ENCODE results near the gene LPIN3. TPM values are rescaled to one million over a fixed set of nuclear protein-coding genes. Genes with fewer than 3 reads are reported as not detected.

Gene LPIN3
- total and polyA plus RNA-seq, 2 experiments from 2014 or later, result 6.1 to 9.7 TPM

DNA sequence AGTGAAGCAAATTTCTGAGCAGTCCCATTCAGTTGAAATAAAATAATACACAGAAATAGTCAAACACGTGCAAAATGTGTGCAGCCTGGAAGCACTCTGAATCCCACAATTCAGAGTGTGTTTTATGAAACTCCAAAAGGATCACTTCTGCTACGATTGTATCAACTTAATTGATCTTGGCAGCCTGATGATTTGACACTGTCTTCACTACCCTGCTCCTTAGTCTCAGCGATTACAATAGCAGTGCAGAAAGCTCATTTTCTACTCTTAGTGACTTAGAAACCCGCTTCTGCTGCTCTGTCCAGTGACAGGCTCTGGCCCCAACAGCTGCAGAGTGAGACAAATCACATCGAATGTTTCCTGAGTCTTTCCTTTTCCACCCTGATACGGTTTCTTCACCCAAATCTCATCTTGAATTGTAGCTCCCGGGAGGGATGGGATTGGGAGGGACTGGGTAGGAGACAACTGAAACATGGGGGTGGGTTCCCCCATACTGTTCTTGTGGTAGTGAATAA lies 42.2 kb downstream of the LPIN3 start:
- ATAC-seq (no peak), DNase-seq (ENCODE audit: low spot score) (no peak)
- Histone ChIP-seq H4K20me1 (replicated peaks; ENCODE audit: insufficient read depth) (no peaks in the 10 kb centered on the region; the same call in 1 of the 2 replicates), H3K27ac (ENCODE audit: low read depth) (no peak overlapping the region), H3F3A (replicated peaks; ENCODE audit: low read depth) (no peaks in the 10 kb centered on the region), H3K36me3 (ENCODE audit: insufficient read depth) (no peaks in the 10 kb centered on the region), H3K4me2 (no peak overlapping the region), H3K4me1 (ENCODE audit: insufficient read depth) (peaks cover 3% of the 10 kb centered on the region), H3K9me2 (ENCODE audit: insufficient read depth) (no peaks in the 10 kb centered on the region), H3K4me3 (no peak overlapping the region), H2AFZ (no peak overlapping the region), H3K27me3 (ENCODE audit: insufficient read depth) (no peaks in the 10 kb centered on the region), H3K79me2 (replicated peaks; ENCODE audit: insufficient read depth) (no peaks in the 10 kb centered on the region)
- Mint-ChIP-seq H3K4me3 (no peak overlapping the region), H3K36me3 (ENCODE audit: low read depth) (no peaks in the 10 kb centered on the region), H3K27ac (no peak overlapping the region), H3K9me3 (no peaks in the 10 kb centered on the region), H3K27me3 (ENCODE audit: insufficient read depth, low read depth, poor library complexity) (peaks cover 3% of the 10 kb centered on the region), H3K4me1 (peaks cover 5% of the 10 kb centered on the region)
- TF ChIP-seq, protein P1, sequence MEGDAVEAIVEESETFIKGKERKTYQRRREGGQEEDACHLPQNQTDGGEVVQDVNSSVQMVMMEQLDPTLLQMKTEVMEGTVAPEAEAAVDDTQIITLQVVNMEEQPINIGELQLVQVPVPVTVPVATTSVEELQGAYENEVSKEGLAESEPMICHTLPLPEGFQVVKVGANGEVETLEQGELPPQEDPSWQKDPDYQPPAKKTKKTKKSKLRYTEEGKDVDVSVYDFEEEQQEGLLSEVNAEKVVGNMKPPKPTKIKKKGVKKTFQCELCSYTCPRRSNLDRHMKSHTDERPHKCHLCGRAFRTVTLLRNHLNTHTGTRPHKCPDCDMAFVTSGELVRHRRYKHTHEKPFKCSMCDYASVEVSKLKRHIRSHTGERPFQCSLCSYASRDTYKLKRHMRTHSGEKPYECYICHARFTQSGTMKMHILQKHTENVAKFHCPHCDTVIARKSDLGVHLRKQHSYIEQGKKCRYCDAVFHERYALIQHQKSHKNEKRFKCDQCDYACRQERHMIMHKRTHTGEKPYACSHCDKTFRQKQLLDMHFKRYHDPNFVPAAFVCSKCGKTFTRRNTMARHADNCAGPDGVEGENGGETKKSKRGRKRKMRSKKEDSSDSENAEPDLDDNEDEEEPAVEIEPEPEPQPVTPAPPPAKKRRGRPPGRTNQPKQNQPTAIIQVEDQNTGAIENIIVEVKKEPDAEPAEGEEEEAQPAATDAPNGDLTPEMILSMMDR (conservative IDR thresholded peaks at IDR 0.05; ENCODE audit: low read depth in 2 of 2), result no peak
- no peak for TF ChIP-seq CREB1 (CRISPR knock-in tag; IDR thresholded peaks at IDR 0.05; ENCODE audit: low read depth)
- TF ChIP-seq, protein P2, sequence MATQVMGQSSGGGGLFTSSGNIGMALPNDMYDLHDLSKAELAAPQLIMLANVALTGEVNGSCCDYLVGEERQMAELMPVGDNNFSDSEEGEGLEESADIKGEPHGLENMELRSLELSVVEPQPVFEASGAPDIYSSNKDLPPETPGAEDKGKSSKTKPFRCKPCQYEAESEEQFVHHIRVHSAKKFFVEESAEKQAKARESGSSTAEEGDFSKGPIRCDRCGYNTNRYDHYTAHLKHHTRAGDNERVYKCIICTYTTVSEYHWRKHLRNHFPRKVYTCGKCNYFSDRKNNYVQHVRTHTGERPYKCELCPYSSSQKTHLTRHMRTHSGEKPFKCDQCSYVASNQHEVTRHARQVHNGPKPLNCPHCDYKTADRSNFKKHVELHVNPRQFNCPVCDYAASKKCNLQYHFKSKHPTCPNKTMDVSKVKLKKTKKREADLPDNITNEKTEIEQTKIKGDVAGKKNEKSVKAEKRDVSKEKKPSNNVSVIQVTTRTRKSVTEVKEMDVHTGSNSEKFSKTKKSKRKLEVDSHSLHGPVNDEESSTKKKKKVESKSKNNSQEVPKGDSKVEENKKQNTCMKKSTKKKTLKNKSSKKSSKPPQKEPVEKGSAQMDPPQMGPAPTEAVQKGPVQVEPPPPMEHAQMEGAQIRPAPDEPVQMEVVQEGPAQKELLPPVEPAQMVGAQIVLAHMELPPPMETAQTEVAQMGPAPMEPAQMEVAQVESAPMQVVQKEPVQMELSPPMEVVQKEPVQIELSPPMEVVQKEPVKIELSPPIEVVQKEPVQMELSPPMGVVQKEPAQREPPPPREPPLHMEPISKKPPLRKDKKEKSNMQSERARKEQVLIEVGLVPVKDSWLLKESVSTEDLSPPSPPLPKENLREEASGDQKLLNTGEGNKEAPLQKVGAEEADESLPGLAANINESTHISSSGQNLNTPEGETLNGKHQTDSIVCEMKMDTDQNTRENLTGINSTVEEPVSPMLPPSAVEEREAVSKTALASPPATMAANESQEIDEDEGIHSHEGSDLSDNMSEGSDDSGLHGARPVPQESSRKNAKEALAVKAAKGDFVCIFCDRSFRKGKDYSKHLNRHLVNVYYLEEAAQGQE (IDR thresholded peaks at IDR 0.05; ENCODE audit: unreplicated experiment), result no peak
- TF ChIP-seq, protein P3, sequence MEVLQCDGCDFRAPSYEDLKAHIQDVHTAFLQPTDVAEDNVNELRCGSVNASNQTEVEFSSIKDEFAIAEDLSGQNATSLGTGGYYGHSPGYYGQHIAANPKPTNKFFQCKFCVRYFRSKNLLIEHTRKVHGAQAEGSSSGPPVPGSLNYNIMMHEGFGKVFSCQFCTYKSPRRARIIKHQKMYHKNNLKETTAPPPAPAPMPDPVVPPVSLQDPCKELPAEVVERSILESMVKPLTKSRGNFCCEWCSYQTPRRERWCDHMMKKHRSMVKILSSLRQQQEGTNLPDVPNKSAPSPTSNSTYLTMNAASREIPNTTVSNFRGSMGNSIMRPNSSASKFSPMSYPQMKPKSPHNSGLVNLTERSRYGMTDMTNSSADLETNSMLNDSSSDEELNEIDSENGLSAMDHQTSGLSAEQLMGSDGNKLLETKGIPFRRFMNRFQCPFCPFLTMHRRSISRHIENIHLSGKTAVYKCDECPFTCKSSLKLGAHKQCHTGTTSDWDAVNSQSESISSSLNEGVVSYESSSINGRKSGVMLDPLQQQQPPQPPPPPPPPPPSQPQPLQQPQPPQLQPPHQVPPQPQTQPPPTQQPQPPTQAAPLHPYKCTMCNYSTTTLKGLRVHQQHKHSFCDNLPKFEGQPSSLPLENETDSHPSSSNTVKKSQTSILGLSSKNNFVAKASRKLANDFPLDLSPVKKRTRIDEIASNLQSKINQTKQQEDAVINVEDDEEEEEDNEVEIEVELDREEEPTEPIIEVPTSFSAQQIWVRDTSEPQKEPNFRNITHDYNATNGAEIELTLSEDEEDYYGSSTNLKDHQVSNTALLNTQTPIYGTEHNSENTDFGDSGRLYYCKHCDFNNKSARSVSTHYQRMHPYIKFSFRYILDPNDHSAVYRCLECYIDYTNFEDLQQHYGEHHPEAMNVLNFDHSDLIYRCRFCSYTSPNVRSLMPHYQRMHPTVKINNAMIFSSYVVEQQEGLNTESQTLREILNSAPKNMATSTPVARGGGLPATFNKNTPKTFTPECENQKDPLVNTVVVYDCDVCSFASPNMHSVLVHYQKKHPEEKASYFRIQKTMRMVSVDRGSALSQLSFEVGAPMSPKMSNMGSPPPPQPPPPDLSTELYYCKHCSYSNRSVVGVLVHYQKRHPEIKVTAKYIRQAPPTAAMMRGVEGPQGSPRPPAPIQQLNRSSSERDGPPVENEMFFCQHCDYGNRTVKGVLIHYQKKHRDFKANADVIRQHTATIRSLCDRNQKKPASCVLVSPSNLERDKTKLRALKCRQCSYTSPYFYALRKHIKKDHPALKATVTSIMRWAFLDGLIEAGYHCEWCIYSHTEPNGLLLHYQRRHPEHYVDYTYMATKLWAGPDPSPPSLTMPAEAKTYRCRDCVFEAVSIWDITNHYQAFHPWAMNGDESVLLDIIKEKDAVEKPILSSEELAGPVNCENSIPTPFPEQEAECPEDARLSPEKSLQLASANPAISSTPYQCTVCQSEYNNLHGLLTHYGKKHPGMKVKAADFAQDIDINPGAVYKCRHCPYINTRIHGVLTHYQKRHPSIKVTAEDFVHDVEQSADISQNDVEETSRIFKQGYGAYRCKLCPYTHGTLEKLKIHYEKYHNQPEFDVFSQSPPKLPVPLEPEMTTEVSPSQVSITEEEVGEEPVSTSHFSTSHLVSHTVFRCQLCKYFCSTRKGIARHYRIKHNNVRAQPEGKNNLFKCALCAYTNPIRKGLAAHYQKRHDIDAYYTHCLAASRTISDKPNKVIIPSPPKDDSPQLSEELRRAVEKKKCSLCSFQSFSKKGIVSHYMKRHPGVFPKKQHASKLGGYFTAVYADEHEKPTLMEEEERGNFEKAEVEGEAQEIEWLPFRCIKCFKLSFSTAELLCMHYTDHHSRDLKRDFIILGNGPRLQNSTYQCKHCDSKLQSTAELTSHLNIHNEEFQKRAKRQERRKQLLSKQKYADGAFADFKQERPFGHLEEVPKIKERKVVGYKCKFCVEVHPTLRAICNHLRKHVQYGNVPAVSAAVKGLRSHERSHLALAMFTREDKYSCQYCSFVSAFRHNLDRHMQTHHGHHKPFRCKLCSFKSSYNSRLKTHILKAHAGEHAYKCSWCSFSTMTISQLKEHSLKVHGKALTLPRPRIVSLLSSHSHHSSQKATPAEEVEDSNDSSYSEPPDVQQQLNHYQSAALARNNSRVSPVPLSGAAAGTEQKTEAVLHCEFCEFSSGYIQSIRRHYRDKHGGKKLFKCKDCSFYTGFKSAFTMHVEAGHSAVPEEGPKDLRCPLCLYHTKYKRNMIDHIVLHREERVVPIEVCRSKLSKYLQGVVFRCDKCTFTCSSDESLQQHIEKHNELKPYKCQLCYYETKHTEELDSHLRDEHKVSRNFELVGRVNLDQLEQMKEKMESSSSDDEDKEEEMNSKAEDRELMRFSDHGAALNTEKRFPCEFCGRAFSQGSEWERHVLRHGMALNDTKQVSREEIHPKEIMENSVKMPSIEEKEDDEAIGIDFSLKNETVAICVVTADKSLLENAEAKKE (CRISPR knock-in tag; IDR thresholded peaks at IDR 0.05), result no peak
- no peak for TF ChIP-seq STAT1 (IDR thresholded peaks at IDR 0.05; ENCODE audit: unreplicated experiment)
- TF ChIP-seq ZNF331 (CRISPR knock-in tag; IDR thresholded peaks at IDR 0.05; ENCODE audit: low read depth), result no peak
- TF ChIP-seq JUNB (IDR thresholded peaks at IDR 0.05; ENCODE audit: unreplicated experiment), result no peak
